Endometrial microvascular endothelial cells (primary cell): Measurements from ENCODE around the gene IFNB1. TPM values are rescaled to one million over a fixed set of nuclear protein-coding genes. Genes with fewer than 3 reads are reported as not detected.

Experiments used
- total RNA-seq: library from RNA; depleted of rRNA; stranded (reverse); fragments of >200 nt; gene quantifications from one replicate; pipeline ENCODE4 v1.2.3, GENCODE V29; 2015; ENCODE audit errors: inconsistent ontology term

Gene IFNB1
- total RNA-seq, 1 donor from 2014 or later: not detected

Other genes starting within 250 kb of the IFNB1 start
- 2.0 TPM for gene HACD4, start 46.3 kb downstream of the IFNB1 start, total RNA-seq
- gene IFNW1, start 63.9 kb upstream of the IFNB1 start, total RNA-seq: not detected
- gene IFNA21, start 88.7 kb upstream of the IFNB1 start, total RNA-seq: not detected
- gene IFNA4, start 109.6 kb upstream of the IFNB1 start, total RNA-seq: not detected
- gene IFNA7, start 124.3 kb upstream of the IFNB1 start, total RNA-seq: not detected
- gene IFNA10, start 129.2 kb upstream of the IFNB1 start, total RNA-seq: not detected
- not detected for gene IFNA16, start 139.4 kb upstream of the IFNB1 start, total RNA-seq
- not detected for gene IFNA17, start 150.3 kb upstream of the IFNB1 start, total RNA-seq
- not detected for gene IFNA14, start 162.1 kb upstream of the IFNB1 start, total RNA-seq
- gene IFNA5, start 227.4 kb upstream of the IFNB1 start, total RNA-seq: not detected